GM21529 (cell line): ENCODE data around the gene PJA2.

Source experiments
- ATAC-seq: cut with Tn5 transposase; IDR thresholded peaks from one replicate; pipeline ENCODE4 v1.9.1; 2021; ENCODE audit not compliant: unreplicated experiment

The PJA2 gene

GRCh38 chr5:109350537-109351270, 59.1 kb downstream of the PJA2 start:
- ATAC-seq: no peak

- ATAC-seq: no peak
Measured at GRCh38 chr5:109349388-109349787, 60.4 kb downstream of the PJA2 start.

- no peak for ATAC-seq
Measured at GRCh38 chr5:109347252-109347888, 62.4 kb downstream of the PJA2 start.

- ATAC-seq: no peak
Measured at GRCh38 chr5:109345699-109346098, 64.1 kb downstream of the PJA2 start.

GRCh38 chr5:109340351-109340750, 69.4 kb downstream of the PJA2 start:
- ATAC-seq: no peak

GRCh38 chr5:109335114-109335513, 74.7 kb downstream of the PJA2 start:
- no peak for ATAC-seq

GRCh38 chr5:109334056-109334455, 75.7 kb downstream of the PJA2 start:
- ATAC-seq: no peak

GRCh38 chr5:109329333-109330237, 80.2 kb downstream of the PJA2 start:
- ATAC-seq: no peak

- ATAC-seq: no peak
Measured at GRCh38 chr5:109328626-109329025, 81.1 kb downstream of the PJA2 start.

- no peak for ATAC-seq
Measured at GRCh38 chr5:109327570-109327969, 82.2 kb downstream of the PJA2 start.

- no peak for ATAC-seq
Measured at GRCh38 chr5:109326919-109327318, 82.9 kb downstream of the PJA2 start.

GRCh38 chr5:109325456-109325855, 84.3 kb downstream of the PJA2 start:
- ATAC-seq: no peak

GRCh38 chr5:109324931-109325330, 84.8 kb downstream of the PJA2 start:
- no peak for ATAC-seq

GRCh38 chr5:109324351-109324750, 85.4 kb downstream of the PJA2 start:
- ATAC-seq: no peak

GRCh38 chr5:109322694-109323093, 87.1 kb downstream of the PJA2 start:
- no peak for ATAC-seq

GRCh38 chr5:109319351-109319750, 90.4 kb downstream of the PJA2 start:
- no peak for ATAC-seq

- no peak for ATAC-seq
Measured at GRCh38 chr5:109318455-109319108, 91.2 kb downstream of the PJA2 start.

GRCh38 chr5:109316634-109317033, 93.1 kb downstream of the PJA2 start:
- ATAC-seq: no peak

GRCh38 chr5:109315245-109315644, 94.5 kb downstream of the PJA2 start:
- ATAC-seq: no peak

- ATAC-seq: no peak
Measured at GRCh38 chr5:109313127-109313526, 96.6 kb downstream of the PJA2 start.

GRCh38 chr5:109312695-109313094, 97.1 kb downstream of the PJA2 start:
- no peak for ATAC-seq
